GM10266 (cell line): ENCODE results near the gene CDK14.
"Not testable (repeated sequence)": the region's sequence is repeated elsewhere in the genome, so short reads cannot be mapped to it uniquely, and the experiment has no call there.

Source experiments
- DNase-seq: peaks from one replicate; pipeline ENCODE4 v3.0.0; 2012; ENCODE audit errors: extremely low spot score
- CTCF ChIP-seq: IDR thresholded peaks from 2 replicates; pipeline ENCODE4 v1.5.1; 2012; ENCODE audit warnings: mild to moderate bottlenecking, low read depth; ENCODE audit not compliant: control insufficient read depth, insufficient read depth; ENCODE audit errors: missing control alignments

The CDK14 gene

GRCh38 chr7:90751595-90751994, 155.5 kb downstream of the CDK14 start:
- TF ChIP-seq CTCF = no peak
- DNase-seq = no peak

GRCh38 chr7:90752051-90752450, 155.9 kb downstream of the CDK14 start:
- no peak for TF ChIP-seq CTCF

GRCh38 chr7:90755041-90755440, 158.9 kb downstream of the CDK14 start:
- no peak for DNase-seq
- no peak for TF ChIP-seq CTCF

More at GRCh38 chr7:90752051-90752450, 155.9 kb downstream of the CDK14 start:
- DNase-seq = no peak

- no peak for TF ChIP-seq CTCF
These were observed 160.2 kb downstream of the CDK14 start for GRCh38 chr7:90756366-90756765.

GRCh38 chr7:90757565-90757950, 161.4 kb downstream of the CDK14 start:
- not testable (repeated sequence) for DNase-seq

More at GRCh38 chr7:90756366-90756765, 160.2 kb downstream of the CDK14 start:
- DNase-seq = no peak

GRCh38 chr7:90758933-90759562, 162.9 kb downstream of the CDK14 start:
- no peak for TF ChIP-seq CTCF
- no peak for DNase-seq

GRCh38 chr7:90759710-90760109, 163.6 kb downstream of the CDK14 start:
- TF ChIP-seq CTCF = no peak
- no peak for DNase-seq

- TF ChIP-seq CTCF = no peak
- DNase-seq = no peak
These were observed 164.8 kb downstream of the CDK14 start for GRCh38 chr7:90760892-90761291.
